Endothelial cell of umbilical vein (primary cell): ENCODE measurements around the gene LRP11. TPM values are rescaled to one million over a fixed set of nuclear protein-coding genes. Genes with fewer than 3 reads are reported as not detected.

Experiments used
- BruUV-seq: library from RNA; stranded (reverse); fragments of 400-500 nt; replicated peaks from 2 replicates; lab custom pipeline; 2021; lab: Mats Ljungman, UMichigan
- CTCF ChIA-PET: fragments of 300-600, 350-600 bp; sonication (Branson Sonifier 250); formaldehyde crosslinking; loops from one replicate; lab custom pipeline; 2021; ENCODE audit warnings: antibody characterized with exemption, inconsistent platforms; lab: Charles Lee
- POLR2A ChIA-PET: fragments of 300-600, 350-600 bp; sonication (Branson Sonifier 250); formaldehyde crosslinking; loops from one replicate; lab custom pipeline; 2021; ENCODE audit warnings: antibody characterized with exemption, inconsistent platforms; lab: Charles Lee
- DNase-seq: peaks from one replicate; pipeline ENCODE4 v3.0.0-alpha.2; 2011; ENCODE audit warnings: low read depth, low spot score
- FAIRE-seq: peaks from 2 replicates; lab custom pipeline; 2011; peaks lifted over from hg19 to GRCh38; lab: Jason Lieb, UNC
- H2AFZ ChIP-seq: 2 replicates; pipeline ENCODE4 v1.6.0; 2012; ENCODE audit warnings: low read depth, low read length, control low read depth, inconsistent platforms
- H3K27ac ChIP-seq: 2 replicates; pipeline ENCODE4 v1.5.1; 2011; ENCODE audit warnings: low read depth, mild to moderate bottlenecking, control low read depth, low read length, moderate library complexity; ENCODE audit not compliant: insufficient read depth
- H3K27me3 ChIP-seq, 2 experiments: 2 replicates each; pipeline versions ENCODE4 v1.6.0 to v1.6.1; 2011; ENCODE audit warnings: low read length in 2 of 2, mixed read lengths in 1 of 2; ENCODE audit not compliant: control insufficient read depth in 2 of 2, insufficient read depth in 2 of 2
- H3K36me3 ChIP-seq, 2 experiments: 2 replicates in 1 of 2; 3 replicates in 1 of 2; pipeline ENCODE4 v1.5.1; 2011; ENCODE audit warnings: low read length in 2 of 2, mild to moderate bottlenecking in 1 of 2, moderate library complexity in 1 of 2; ENCODE audit not compliant: control insufficient read depth in 2 of 2, insufficient read depth in 2 of 2; ENCODE audit errors: extremely low read depth in 1 of 2
- H3K4me1 ChIP-seq: 3 replicates; pipeline ENCODE4 v1.5.1; 2011; ENCODE audit warnings: mild to moderate bottlenecking, low read length; ENCODE audit not compliant: control insufficient read depth, insufficient read depth; ENCODE audit errors: extremely low read depth
- H3K4me2 ChIP-seq: 2 replicates; pipeline ENCODE4 v1.6.1; 2011; ENCODE audit warnings: low read length, control low read depth, mixed read lengths; ENCODE audit not compliant: insufficient read depth
- H3K4me3 ChIP-seq, 3 experiments: fragments of 200-600 bp in 1 of 3; sonication (generic), shearing (Covaris generic) in 1 of 3; replicated peaks in 1 of 3; 2 replicates each; pipeline ENCODE4 v1.5.1; 2011 to 2016; ENCODE audit warnings: control low read depth in 3 of 3, low read length in 3 of 3, mild to moderate bottlenecking in 2 of 3, inconsistent platforms in 1 of 3, low read depth in 1 of 3, moderate library complexity in 1 of 3; ENCODE audit not compliant: insufficient read depth in 1 of 3
- H3K79me2 ChIP-seq: 2 replicates; pipeline ENCODE4 v1.6.0; 2012; ENCODE audit warnings: low read length, inconsistent platforms; ENCODE audit not compliant: control insufficient read depth, insufficient read depth
- H3K9ac ChIP-seq: replicated peaks from 2 replicates; pipeline ENCODE3; 2011; ENCODE audit warnings: low read length, control low read depth; ENCODE audit not compliant: insufficient read depth; ENCODE audit errors: extremely low read depth
- H3K9me1 ChIP-seq: replicated peaks from 3 replicates; pipeline ENCODE4 v1.6.0; 2011; ENCODE audit warnings: mild to moderate bottlenecking, low read length; ENCODE audit not compliant: control insufficient read depth, insufficient read depth; ENCODE audit errors: extremely low read depth
- H3K9me3 ChIP-seq: replicated peaks from 2 replicates; pipeline ENCODE4 v1.5.1; 2012; ENCODE audit warnings: low read length, inconsistent platforms; ENCODE audit not compliant: control insufficient read depth, insufficient read depth
- H4K20me1 ChIP-seq: replicated peaks from 2 replicates; pipeline ENCODE3; 2011; ENCODE audit warnings: mild to moderate bottlenecking, low read length; ENCODE audit not compliant: control insufficient read depth, insufficient read depth; ENCODE audit errors: extremely low read depth
- EZH2 ChIP-seq: IDR thresholded peaks from 2 replicates; pipeline ENCODE4 v1.6.1; 2012; ENCODE audit warnings: borderline replicate concordance, low read depth, mild to moderate bottlenecking, moderate library complexity, low read length, inconsistent platforms; ENCODE audit not compliant: severe bottlenecking
- FOS ChIP-seq: IDR thresholded peaks from 2 replicates; pipeline ENCODE4 v1.6.1; 2011; ENCODE audit warnings: mild to moderate bottlenecking, low read length, moderate library complexity, borderline replicate concordance; ENCODE audit not compliant: insufficient read depth
- GATA2 ChIP-seq: IDR thresholded peaks from 2 replicates; pipeline ENCODE4 v1.7.0; 2011; ENCODE audit warnings: low read depth, mild to moderate bottlenecking, moderate library complexity, mixed read lengths, low read length; ENCODE audit not compliant: insufficient read length, insufficient read depth
- JUN ChIP-seq: IDR thresholded peaks from 2 replicates; pipeline ENCODE4 v1.6.1; 2011; ENCODE audit warnings: borderline replicate concordance, low read depth; ENCODE audit not compliant: insufficient read length, insufficient read depth
- MYC ChIP-seq: IDR thresholded peaks from one replicate; pipeline ENCODE4 v1.6.1; 2011; ENCODE audit warnings: mild to moderate bottlenecking, low read depth, low read length
- POLR2A ChIP-seq: IDR thresholded peaks from 2 replicates; pipeline ENCODE4 v1.6.1; 2012; ENCODE audit warnings: low read depth, mild to moderate bottlenecking, control low read depth, low read length
- POLR2AphosphoS5 ChIP-seq: IDR thresholded peaks from 2 replicates; pipeline ENCODE4 v1.6.1; 2012; ENCODE audit warnings: low read depth, mild to moderate bottlenecking, control low read depth, low read length, moderate library complexity; ENCODE audit not compliant: insufficient read depth
- dilution Hi-C: fragments of 300-500 bp; cut with MboI; formaldehyde crosslinking; loops from one replicate; pipeline ENCODE4 v1.15.0; 2019; ENCODE audit warnings: low sequenced_read_pairs; ENCODE audit not compliant: extremely low pct_ligation_motif_present
- intact Hi-C: fragments of 100-400 bp; cut with micrococcal nuclease; formaldehyde crosslinking; loops from one replicate; pipeline ENCODE4 v1.10.0; 2022
- polyA plus RNA-seq, 4 experiments: library from polyadenylated mRNA; depleted of rRNA in 3 of 4; stranded (reverse) in 3 of 4; unstranded in 1 of 4; fragments of >200 nt; gene quantifications; 2 replicates each; pipeline versions ENCODE4 v1.2.1 to v1.2.3, GENCODE V29; 2011 to 2012; ENCODE audit warnings: missing spikeins in 1 of 4
- total RNA-seq: library from RNA; stranded (reverse); gene quantifications from 2 replicates; pipeline ENCODE4 v1.2.3, GENCODE V29; 2021
- TF ChIP-seq, protein P1 (sequence below): IDR thresholded peaks from 2 replicates; pipeline ENCODE4 v1.6.1; 2011; ENCODE audit not compliant: insufficient read depth, insufficient read length
- TF ChIP-seq, protein P2 (sequence below), 2 donors: IDR thresholded peaks; 1 replicate in 1 of 2; 2 replicates in 1 of 2; pipeline ENCODE4 v1.5.1; 2011; ENCODE audit warnings: low read length in 2 of 2, mild to moderate bottlenecking in 2 of 2, moderate library complexity in 2 of 2, control low read depth in 1 of 2, inconsistent platforms in 1 of 2, low read depth in 1 of 2; ENCODE audit not compliant: insufficient read depth in 1 of 2; ENCODE audit errors: extremely low read depth in 1 of 2

The LRP11 gene
- total and polyA plus RNA-seq, 2 donors (not counting 3 experiments of a cell fraction or from before 2014, with no cell fraction given): 23.1 to 59.1 TPM

DNA sequence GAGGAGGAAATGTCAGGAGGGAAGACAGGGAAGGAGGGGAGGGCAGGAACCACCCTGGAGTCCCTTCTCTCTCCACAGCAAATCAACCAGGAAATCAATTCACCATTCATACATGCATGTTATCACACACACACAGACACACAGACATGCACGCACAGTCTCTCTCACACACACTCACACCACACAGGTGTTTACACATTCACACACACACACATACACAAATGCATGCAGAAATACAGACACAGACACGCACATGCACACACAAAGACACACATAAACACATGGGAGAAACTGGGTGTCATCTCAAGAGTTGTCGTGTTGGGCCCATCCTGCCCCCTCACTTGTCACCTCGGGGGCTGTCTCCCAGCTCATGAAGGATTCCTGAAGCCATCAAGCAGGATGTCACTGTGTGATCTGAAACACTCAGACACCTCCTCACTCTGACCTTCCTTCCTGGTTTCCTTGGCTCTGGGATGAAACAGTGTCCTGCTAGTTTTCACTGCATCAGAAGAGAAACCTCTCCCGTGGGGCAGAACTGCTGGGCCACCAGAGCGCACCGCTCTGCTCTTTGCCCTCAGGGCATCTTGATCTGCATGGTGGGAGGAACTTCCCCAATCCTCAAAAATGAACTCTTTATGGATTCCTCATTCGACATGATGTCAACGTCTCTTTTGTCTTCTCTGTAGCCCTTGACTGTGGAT, 49.5 kb upstream of the LRP11 start:
- no peaks in the 10 kb centered on the region for H3K9me3 ChIP-seq
- no peak for TF ChIP-seq GATA2
- TF ChIP-seq, protein P1, sequence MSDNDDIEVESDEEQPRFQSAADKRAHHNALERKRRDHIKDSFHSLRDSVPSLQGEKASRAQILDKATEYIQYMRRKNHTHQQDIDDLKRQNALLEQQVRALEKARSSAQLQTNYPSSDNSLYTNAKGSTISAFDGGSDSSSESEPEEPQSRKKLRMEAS: no peak
- no peak for TF ChIP-seq MYC
- no peak for TF ChIP-seq EZH2
- TF ChIP-seq JUN: no peak
- TF ChIP-seq, protein P2, sequence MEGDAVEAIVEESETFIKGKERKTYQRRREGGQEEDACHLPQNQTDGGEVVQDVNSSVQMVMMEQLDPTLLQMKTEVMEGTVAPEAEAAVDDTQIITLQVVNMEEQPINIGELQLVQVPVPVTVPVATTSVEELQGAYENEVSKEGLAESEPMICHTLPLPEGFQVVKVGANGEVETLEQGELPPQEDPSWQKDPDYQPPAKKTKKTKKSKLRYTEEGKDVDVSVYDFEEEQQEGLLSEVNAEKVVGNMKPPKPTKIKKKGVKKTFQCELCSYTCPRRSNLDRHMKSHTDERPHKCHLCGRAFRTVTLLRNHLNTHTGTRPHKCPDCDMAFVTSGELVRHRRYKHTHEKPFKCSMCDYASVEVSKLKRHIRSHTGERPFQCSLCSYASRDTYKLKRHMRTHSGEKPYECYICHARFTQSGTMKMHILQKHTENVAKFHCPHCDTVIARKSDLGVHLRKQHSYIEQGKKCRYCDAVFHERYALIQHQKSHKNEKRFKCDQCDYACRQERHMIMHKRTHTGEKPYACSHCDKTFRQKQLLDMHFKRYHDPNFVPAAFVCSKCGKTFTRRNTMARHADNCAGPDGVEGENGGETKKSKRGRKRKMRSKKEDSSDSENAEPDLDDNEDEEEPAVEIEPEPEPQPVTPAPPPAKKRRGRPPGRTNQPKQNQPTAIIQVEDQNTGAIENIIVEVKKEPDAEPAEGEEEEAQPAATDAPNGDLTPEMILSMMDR (IDR thresholded peaks at IDR 0.05; ENCODE audit: extremely low read depth in 1 of 2, insufficient read depth in 1 of 2, low read depth in 1 of 2, low read length in 2 of 2): no peak
- TF ChIP-seq POLR2A: no peak
- TF ChIP-seq FOS: no peak
- no peak for TF ChIP-seq POLR2AphosphoS5
- no peak overlapping the region for H3K4me3 ChIP-seq
- H3K9ac ChIP-seq: no peak overlapping the region
- DNase-seq: no peak
- H3K36me3 ChIP-seq: no peaks in the 10 kb centered on the region
- CTCF ChIA-PET: interaction anchor here (1.2 to 2.1 kb wide), 2 partner anchors 8 to 10 kb away, joined by 3 to 7 read pairs; no protein-coding TSS in a partner anchor
- intact Hi-C loops (no loop called here), dilution Hi-C loops (no loop called here)
- H3K4me1 ChIP-seq: no peaks in the 10 kb centered on the region
- H3K27ac ChIP-seq: no peak overlapping the region
- peaks cover 3 to 8% of the 10 kb centered on the region in 2 experiments for H3K27me3 ChIP-seq
- no peaks in the 10 kb centered on the region for H3K79me2 ChIP-seq
- no TSS peak for BruUV-seq
- H4K20me1 ChIP-seq: no peaks in the 10 kb centered on the region
- H3K4me2 ChIP-seq: no peak overlapping the region
- POLR2A ChIA-PET: no interaction called here
- H2AFZ ChIP-seq: no peak overlapping the region
- no peak for FAIRE-seq
- H3K9me1 ChIP-seq: no peaks in the 10 kb centered on the region
